Skeletal muscle satellite cell (primary cell): Measurements from ENCODE around the gene OR52H1.

Experiments
- H3K27me3 ChIP-seq: 2 replicates; pipeline ENCODE4 v1.7.0; 2013; ENCODE audit warnings: low read length; ENCODE audit not compliant: control insufficient read depth, insufficient read depth
- H3K36me3 ChIP-seq: 2 replicates; pipeline ENCODE4 v1.7.0; 2013; ENCODE audit warnings: mild to moderate bottlenecking, control low read depth, low read length; ENCODE audit not compliant: insufficient read depth
- H3K4me1 ChIP-seq: 2 replicates; pipeline ENCODE4 v1.7.0; 2013; ENCODE audit warnings: low read length; ENCODE audit not compliant: control insufficient read depth, insufficient read depth
- H3K4me2 ChIP-seq: 2 replicates; pipeline ENCODE4 v1.7.0; 2013; ENCODE audit warnings: mild to moderate bottlenecking, low read length
- H3K4me3 ChIP-seq: 2 replicates; pipeline ENCODE4 v1.7.0; 2013; ENCODE audit warnings: low read length
- H3K9ac ChIP-seq: 2 replicates; pipeline ENCODE4 v1.7.0; 2013; ENCODE audit warnings: mild to moderate bottlenecking, low read depth, low read length, moderate library complexity
- H3K9me3 ChIP-seq: replicated peaks from 2 replicates; pipeline ENCODE4 v1.7.0; 2013; ENCODE audit warnings: mild to moderate bottlenecking, control low read depth, low read length

OR52H1 gene

GRCh38 chr11:5531053-5531831 is 17.1 kb downstream of the OR52H1 start:
- no peaks in the 10 kb centered on the region for H3K4me1 ChIP-seq
- no peak overlapping the region for H3K4me3 ChIP-seq
- H3K9me3 ChIP-seq: no peaks in the 10 kb centered on the region
- H3K36me3 ChIP-seq: no peaks in the 10 kb centered on the region
- H3K9ac ChIP-seq: no peak overlapping the region
- peaks cover 13% of the 10 kb centered on the region for H3K27me3 ChIP-seq
- no peak overlapping the region for H3K4me2 ChIP-seq

- Histone ChIP-seq H3K4me1 (no peaks in the 10 kb centered on the region), H3K9ac (no peak overlapping the region), H3K4me3 (no peak overlapping the region), H3K4me2 (no peak overlapping the region), H3K9me3 (no peaks in the 10 kb centered on the region), H3K27me3 (peaks cover 16% of the 10 kb centered on the region), H3K36me3 (no peaks in the 10 kb centered on the region)
These were observed 19.8 kb downstream of the OR52H1 start for GRCh38 chr11:5528495-5528894.

GRCh38 chr11:5527716-5528115 is 20.6 kb downstream of the OR52H1 start:
- Histone ChIP-seq H3K9me3 (no peaks in the 10 kb centered on the region), H3K4me3 (no peak overlapping the region), H3K36me3 (no peaks in the 10 kb centered on the region), H3K4me2 (no peak overlapping the region), H3K9ac (no peak overlapping the region), H3K27me3 (peaks cover 10% of the 10 kb centered on the region), H3K4me1 (no peaks in the 10 kb centered on the region)

- Histone ChIP-seq H3K4me3 (no peak overlapping the region), H3K36me3 (no peaks in the 10 kb centered on the region), H3K4me2 (no peak overlapping the region), H3K9ac (no peak overlapping the region), H3K9me3 (no peaks in the 10 kb centered on the region), H3K4me1 (no peaks in the 10 kb centered on the region), H3K27me3 (peaks cover 5% of the 10 kb centered on the region)
These were observed 23.6 kb downstream of the OR52H1 start for GRCh38 chr11:5524756-5525155.

DNA sequence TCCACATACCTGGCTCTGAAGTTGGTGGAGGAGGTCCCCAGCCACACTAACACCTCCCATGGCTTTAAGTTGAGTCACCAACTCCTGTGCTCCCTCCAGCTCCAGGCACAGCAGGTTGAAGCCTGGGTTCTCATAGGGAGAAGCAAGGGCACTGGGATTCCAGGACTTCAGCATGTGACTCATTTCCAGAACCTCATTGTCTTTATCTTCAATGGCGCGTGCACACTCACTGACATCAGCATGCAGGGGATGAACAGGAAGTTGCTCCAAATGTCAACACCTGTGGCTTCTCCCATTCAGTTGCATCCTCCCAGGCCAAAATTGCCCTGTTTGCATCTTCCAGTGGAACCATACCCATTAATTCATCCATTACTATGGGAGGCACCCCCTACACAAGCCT is 26.0 kb downstream of the OR52H1 start:
- Histone ChIP-seq H3K4me2 (no peak overlapping the region), H3K4me1 (no peaks in the 10 kb centered on the region), H3K9ac (no peak overlapping the region), H3K36me3 (no peaks in the 10 kb centered on the region), H3K27me3 (peaks cover 3% of the 10 kb centered on the region), H3K9me3 (no peaks in the 10 kb centered on the region), H3K4me3 (no peak overlapping the region)

- H3K4me3 ChIP-seq: no peak overlapping the region
- H3K4me1 ChIP-seq: no peaks in the 10 kb centered on the region
- H3K4me2 ChIP-seq: no peak overlapping the region
- H3K36me3 ChIP-seq: no peaks in the 10 kb centered on the region
- no peak overlapping the region for H3K9ac ChIP-seq
- H3K9me3 ChIP-seq: no peaks in the 10 kb centered on the region
- peaks cover 3% of the 10 kb centered on the region for H3K27me3 ChIP-seq
These were observed 26.8 kb downstream of the OR52H1 start for GRCh38 chr11:5521540-5521939.

DNA sequence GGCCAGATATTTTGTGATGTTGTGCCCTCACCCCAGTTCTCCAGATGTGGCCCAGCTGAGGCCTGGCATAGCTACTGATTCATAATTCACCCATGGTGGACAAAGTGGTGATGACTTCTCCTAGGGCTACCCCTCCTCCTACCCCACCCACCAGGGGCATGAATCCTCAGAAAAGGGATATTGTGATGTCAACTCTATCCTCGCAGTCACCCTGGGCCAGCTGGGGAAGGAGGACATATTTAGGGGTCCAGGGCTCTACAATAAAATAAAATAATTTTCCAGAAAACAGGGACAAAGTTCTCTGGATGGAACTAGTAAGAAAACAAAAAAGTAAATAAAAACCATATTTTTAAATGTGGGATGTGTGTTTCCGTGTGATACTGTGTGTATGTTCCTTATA is 31.7 kb downstream of the OR52H1 start, which contains the start of gene UBQLNL:
TSS of gene UBQLNL (minus strand) at position 101 of the 400 bp plus-strand sequence. CDS start 258 bp downstream, outside the sequence.
- H3K9me3 ChIP-seq: no peaks in the 10 kb centered on the region
- no peaks in the 10 kb centered on the region for H3K36me3 ChIP-seq
- H3K27me3 ChIP-seq: peaks cover 6% of the 10 kb centered on the region
- H3K4me3 ChIP-seq: no peak within 1 kb of the TSS
- no peak within 1 kb of the TSS for H3K4me2 ChIP-seq
- H3K9ac ChIP-seq: no peak within 1 kb of the TSS
- no peaks in the 10 kb centered on the region for H3K4me1 ChIP-seq

- Histone ChIP-seq H3K4me3 (no peak overlapping the region), H3K9me3 (no peaks in the 10 kb centered on the region), H3K4me1 (no peaks in the 10 kb centered on the region), H3K36me3 (no peaks in the 10 kb centered on the region), H3K9ac (no peak overlapping the region), H3K27me3 (peaks cover 6% of the 10 kb centered on the region), H3K4me2 (no peak overlapping the region)
These were observed 33.5 kb downstream of the OR52H1 start for GRCh38 chr11:5514841-5515240.

- no peaks in the 10 kb centered on the region for H3K9me3 ChIP-seq
- no peaks in the 10 kb centered on the region for H3K36me3 ChIP-seq
- no peak within 1 kb of the TSS for H3K4me3 ChIP-seq
- H3K9ac ChIP-seq: no peak within 1 kb of the TSS
- no peaks in the 10 kb centered on the region for H3K4me1 ChIP-seq
- peaks cover 15% of the 10 kb centered on the region for H3K27me3 ChIP-seq
- H3K4me2 ChIP-seq: no peak within 1 kb of the TSS
These were observed 38.5 kb downstream of the OR52H1 start, which contains the start of gene UBQLN3 for GRCh38 chr11:5509803-5510202. TSS of gene UBQLN3 (minus strand) at chr11:5509957. CDS start at chr11:5509558, 399 bp downstream.

GRCh38 chr11:5508605-5509004 is 39.7 kb downstream of the OR52H1 start:
- peaks cover 15% of the 10 kb centered on the region for H3K27me3 ChIP-seq
- no peaks in the 10 kb centered on the region for H3K4me1 ChIP-seq
- no peaks in the 10 kb centered on the region for H3K36me3 ChIP-seq
- no peak overlapping the region for H3K9ac ChIP-seq
- no peak overlapping the region for H3K4me3 ChIP-seq
- no peak overlapping the region for H3K4me2 ChIP-seq
- no peaks in the 10 kb centered on the region for H3K9me3 ChIP-seq

GRCh38 chr11:5507933-5508305 is 40.4 kb downstream of the OR52H1 start:
- H3K9ac ChIP-seq: no peak overlapping the region
- H3K36me3 ChIP-seq: no peaks in the 10 kb centered on the region
- H3K4me3 ChIP-seq: no peak overlapping the region
- no peak overlapping the region for H3K4me2 ChIP-seq
- peaks cover 15% of the 10 kb centered on the region for H3K27me3 ChIP-seq
- no peaks in the 10 kb centered on the region for H3K9me3 ChIP-seq
- no peaks in the 10 kb centered on the region for H3K4me1 ChIP-seq
